ENCODE measurements around the gene PPP1R3E. TPM values are rescaled to one million over a fixed set of nuclear protein-coding genes. Genes with fewer than 3 reads are reported as not detected.
A peak's percentile ranks its signal among the peaks of the same experiment; 100 is the strongest.

Gene PPP1R3E
- total RNA-seq, 1 experiment from 2014 or later: 70.4 TPM

- Histone ChIP-seq H3K79me2 (ENCODE audit: low read length) (peaks cover 18% of the 10 kb centered on the region), H3K9me3 (ENCODE audit: low read length) (no peaks in the 10 kb centered on the region), H4K20me1 (ENCODE audit: insufficient read depth, low read depth, low read length) (no peaks in the 10 kb centered on the region), H3K36me3 (ENCODE audit: insufficient read depth, low read length) (peaks cover 23% of the 10 kb centered on the region; the same call in 1 of the 2 replicates), H3K4me1 (ENCODE audit: low read length) (peaks cover 18% of the 10 kb centered on the region), H3K4me3 (ENCODE audit: low read length) (no peak overlapping the region), H3K9me2 (replicated peaks; ENCODE audit: insufficient read depth, low read length) (no peaks in the 10 kb centered on the region), H3K27ac (ENCODE audit: low read length) (peak overlapping the region; percentile 36), H3K4me2 (ENCODE audit: low read depth, low read length, poor library complexity, severe bottlenecking) (no peak overlapping the region), H3K9ac (ENCODE audit: low read length) (no peak overlapping the region), H2AFZ (ENCODE audit: low read length) (no peak overlapping the region), H3K27me3 (ENCODE audit: low read length) (no peaks in the 10 kb centered on the region)
- DNase-seq: no peak
These were observed 6.5 kb downstream of the PPP1R3E start for GRCh38 chr14:23296012-23296777.

GRCh38 chr14:23294734-23295561 is 7.7 kb downstream of the PPP1R3E start:
- H3K4me1 ChIP-seq (ENCODE audit: low read length): peaks cover 9% of the 10 kb centered on the region
- H3K27ac ChIP-seq (ENCODE audit: low read length): peak overlapping the region; percentile 36
- peaks cover 7% of the 10 kb centered on the region; the same call in 1 of the 2 replicates for H3K79me2 ChIP-seq (ENCODE audit: low read length)
- no peaks in the 10 kb centered on the region for H4K20me1 ChIP-seq (ENCODE audit: insufficient read depth, low read depth, low read length)
- H3K9ac ChIP-seq (ENCODE audit: low read length): peak overlapping the region; percentile 32; the same call in 1 of the 2 replicates
- no peak overlapping the region for H3K4me2 ChIP-seq (ENCODE audit: low read depth, low read length, poor library complexity, severe bottlenecking)
- no peaks in the 10 kb centered on the region for H3K9me3 ChIP-seq (ENCODE audit: low read length)
- H3K4me3 ChIP-seq (ENCODE audit: low read length): no peak overlapping the region
- H2AFZ ChIP-seq (ENCODE audit: low read length): no peak overlapping the region
- no peaks in the 10 kb centered on the region for H3K27me3 ChIP-seq (ENCODE audit: low read length)
- H3K36me3 ChIP-seq (ENCODE audit: insufficient read depth, low read length): peaks cover 23% of the 10 kb centered on the region; the same call in 1 of the 2 replicates
- peak; percentile 92 for DNase-seq
- H3K9me2 ChIP-seq (replicated peaks; ENCODE audit: insufficient read depth, low read length): no peaks in the 10 kb centered on the region

GRCh38 chr14:23286902-23287479 is 15.7 kb downstream of the PPP1R3E start:
- DNase-seq: no peak
- H3K4me3 ChIP-seq (ENCODE audit: low read length): peak overlapping the region; percentile 78

GRCh38 chr14:23286020-23286901 is 16.4 kb downstream of the PPP1R3E start, which contains the start of gene HOMEZ:
TSS of gene HOMEZ (minus strand) at chr14:23286132. CDS start at chr14:23285952, 180 bp downstream.
- Histone ChIP-seq H3K4me1 (ENCODE audit: low read length) (peaks cover 17% of the 10 kb centered on the region), H3K27me3 (ENCODE audit: low read length) (no peaks in the 10 kb centered on the region), H3K9me2 (replicated peaks; ENCODE audit: insufficient read depth, low read length) (no peaks in the 10 kb centered on the region), H3K27ac (ENCODE audit: low read length) (no peak within 1 kb of the TSS), H3K4me3 (ENCODE audit: low read length) (peak within 1 kb of the TSS; percentile 78), H3K9ac (ENCODE audit: low read length) (peak within 1 kb of the TSS; percentile 78), H4K20me1 (ENCODE audit: insufficient read depth, low read depth, low read length) (no peaks in the 10 kb centered on the region; the same call in 1 of the 2 replicates), H3K36me3 (ENCODE audit: insufficient read depth, low read length) (no peaks in the 10 kb centered on the region), H3K4me2 (ENCODE audit: low read depth, low read length, poor library complexity, severe bottlenecking) (peak within 1 kb of the TSS; percentile 96), H2AFZ (ENCODE audit: low read length) (peak within 1 kb of the TSS; percentile 96), H3K79me2 (ENCODE audit: low read length) (peaks cover 12% of the 10 kb centered on the region; the same call in 1 of the 2 replicates), H3K9me3 (ENCODE audit: low read length) (no peaks in the 10 kb centered on the region)
- DNase-seq: peak; percentile 100

More at GRCh38 chr14:23286902-23287479, 15.7 kb downstream of the PPP1R3E start:
- Histone ChIP-seq H2AFZ (ENCODE audit: low read length) (peak overlapping the region; percentile 96; the same call in 1 of the 2 replicates), H3K9me2 (replicated peaks; ENCODE audit: insufficient read depth, low read length) (no peaks in the 10 kb centered on the region), H3K4me1 (ENCODE audit: low read length) (peaks cover 17% of the 10 kb centered on the region), H3K4me2 (ENCODE audit: low read depth, low read length, poor library complexity, severe bottlenecking) (peak overlapping the region; percentile 96), H3K27ac (ENCODE audit: low read length) (no peak overlapping the region), H3K79me2 (ENCODE audit: low read length) (peaks cover 12% of the 10 kb centered on the region; the same call in 1 of the 2 replicates), H3K9ac (ENCODE audit: low read length) (peak overlapping the region; percentile 78), H3K27me3 (ENCODE audit: low read length) (no peaks in the 10 kb centered on the region), H3K9me3 (ENCODE audit: low read length) (no peaks in the 10 kb centered on the region), H3K36me3 (ENCODE audit: insufficient read depth, low read length) (no peaks in the 10 kb centered on the region), H4K20me1 (ENCODE audit: insufficient read depth, low read depth, low read length) (no peaks in the 10 kb centered on the region; the same call in 1 of the 2 replicates)

GRCh38 chr14:23285530-23286019 is 17.1 kb downstream of the PPP1R3E start:
- H3K9ac ChIP-seq (ENCODE audit: low read length): peak overlapping the region; percentile 78
- no peak overlapping the region for H3K27ac ChIP-seq (ENCODE audit: low read length)
- H3K4me2 ChIP-seq (ENCODE audit: low read depth, low read length, poor library complexity, severe bottlenecking): peak overlapping the region; percentile 96
- H3K27me3 ChIP-seq (ENCODE audit: low read length): no peaks in the 10 kb centered on the region
- peaks cover 12% of the 10 kb centered on the region; the same call in 1 of the 2 replicates for H3K79me2 ChIP-seq (ENCODE audit: low read length)
- H3K4me3 ChIP-seq (ENCODE audit: low read length): peak overlapping the region; percentile 78
- peaks cover 4% of the 10 kb centered on the region; the same call in 1 of the 2 replicates for H4K20me1 ChIP-seq (ENCODE audit: insufficient read depth, low read depth, low read length)
- no peaks in the 10 kb centered on the region for H3K9me3 ChIP-seq (ENCODE audit: low read length)
- H3K9me2 ChIP-seq (replicated peaks; ENCODE audit: insufficient read depth, low read length): no peaks in the 10 kb centered on the region
- peaks cover 17% of the 10 kb centered on the region for H3K4me1 ChIP-seq (ENCODE audit: low read length)
- H2AFZ ChIP-seq (ENCODE audit: low read length): peak overlapping the region; percentile 54
- no peaks in the 10 kb centered on the region for H3K36me3 ChIP-seq (ENCODE audit: insufficient read depth, low read length)
- no peak for DNase-seq

GRCh38 chr14:23284654-23285529 is 17.8 kb downstream of the PPP1R3E start:
- H3K9me2 ChIP-seq (replicated peaks; ENCODE audit: insufficient read depth, low read length): no peaks in the 10 kb centered on the region
- H3K36me3 ChIP-seq (ENCODE audit: insufficient read depth, low read length): no peaks in the 10 kb centered on the region
- H3K4me3 ChIP-seq (ENCODE audit: low read length): peak overlapping the region; percentile 78
- H3K9me3 ChIP-seq (ENCODE audit: low read length): no peaks in the 10 kb centered on the region
- peak; percentile 69 for DNase-seq
- peaks cover 12% of the 10 kb centered on the region; the same call in 1 of the 2 replicates for H3K79me2 ChIP-seq (ENCODE audit: low read length)
- H3K4me1 ChIP-seq (ENCODE audit: low read length): peaks cover 17% of the 10 kb centered on the region
- H2AFZ ChIP-seq (ENCODE audit: low read length): peak overlapping the region; percentile 54
- H3K9ac ChIP-seq (ENCODE audit: low read length): peak overlapping the region; percentile 78
- H3K27ac ChIP-seq (ENCODE audit: low read length): no peak overlapping the region
- H3K4me2 ChIP-seq (ENCODE audit: low read depth, low read length, poor library complexity, severe bottlenecking): peak overlapping the region; percentile 96
- peaks cover 4% of the 10 kb centered on the region; the same call in 1 of the 2 replicates for H4K20me1 ChIP-seq (ENCODE audit: insufficient read depth, low read depth, low read length)
- no peaks in the 10 kb centered on the region for H3K27me3 ChIP-seq (ENCODE audit: low read length)

Data from Karpas-422 (cell line).